Mucosa of rectum (tissue), 2 donors: ENCODE measurements around the gene HASPIN.
"Not testable (repeated sequence)": the region's sequence is repeated elsewhere in the genome, so short reads cannot be mapped to it uniquely, and the experiment has no call there.

Experiments
- H3K27ac ChIP-seq, 2 donors: one replicate each; pipeline ENCODE4 v1.7.0; 2013; ENCODE audit warnings: inconsistent platforms in 2 of 2, low read depth in 2 of 2, low read length in 2 of 2
- H3K27me3 ChIP-seq, 2 donors: one replicate each; pipeline ENCODE4 v1.7.0; 2013; ENCODE audit warnings: low read length in 2 of 2; ENCODE audit not compliant: control insufficient read depth in 2 of 2, insufficient read depth in 2 of 2
- H3K36me3 ChIP-seq, 2 donors: one replicate each; pipeline ENCODE4 v1.7.0; 2013; ENCODE audit warnings: low read length in 2 of 2; ENCODE audit not compliant: control insufficient read depth in 2 of 2, insufficient read depth in 2 of 2
- H3K4me1 ChIP-seq, 2 donors: one replicate each; pipeline ENCODE4 v1.7.0; 2013; ENCODE audit warnings: low read length in 2 of 2, mild to moderate bottlenecking in 1 of 2; ENCODE audit not compliant: control insufficient read depth in 2 of 2, insufficient read depth in 2 of 2
- H3K4me3 ChIP-seq, 2 donors: one replicate each; pipeline ENCODE4 v1.7.0; 2013; ENCODE audit warnings: low read length in 2 of 2
- H3K9ac ChIP-seq, 2 donors: one replicate each; pipeline ENCODE4 v1.7.0; 2013; ENCODE audit warnings: low read length in 2 of 2, low read depth in 1 of 2, mild to moderate bottlenecking in 1 of 2
- H3K9me3 ChIP-seq, 2 donors: one replicate each; pipeline ENCODE4 v1.7.0; 2013; ENCODE audit warnings: low read length in 2 of 2; ENCODE audit not compliant: control insufficient read depth in 2 of 2
- donor health status: healthy.
- donor health status: Normal muscosa, but diverticular disease.

The HASPIN gene

GRCh38 chr17:3695129-3695722 lies 28.5 kb upstream of the HASPIN start:
- Histone ChIP-seq H3K27ac (peak overlapping the region in 1 of 2 donors; percentile 32), H3K4me3 (peak overlapping the region; percentile 51 to 72), H3K9me3 (no peaks in the 10 kb centered on the region), H3K36me3 (no peaks in the 10 kb centered on the region), H3K27me3 (peaks cover 9 to 18% of the 10 kb centered on the region in 2 donors), H3K4me1 (peaks cover 0 to 2% of the 10 kb centered on the region in 2 donors), H3K9ac (peak overlapping the region in 1 of 2 donors; percentile 5)

GRCh38 chr17:3695723-3696411 lies 27.8 kb upstream of the HASPIN start, which contains the start of gene P2RX5:
P2RX5 (minus strand) TSS chr17:3696155; CDS start chr17:3696005, 150 bp downstream.
- Histone ChIP-seq H3K4me3 (peak within 1 kb of the TSS; percentile 51 to 72), H3K36me3 (no peaks in the 10 kb centered on the region), H3K4me1 (peaks cover 0 to 2% of the 10 kb centered on the region in 2 donors), H3K27ac (peak within 1 kb of the TSS in 1 of 2 donors; percentile 32), H3K9me3 (no peaks in the 10 kb centered on the region), H3K27me3 (peaks cover 9 to 18% of the 10 kb centered on the region in 2 donors), H3K9ac (peak within 1 kb of the TSS; percentile 5 to 14)

- H3K27me3 ChIP-seq, result peaks cover 9 to 18% of the 10 kb centered on the region in 2 donors
- H3K27ac ChIP-seq, result no peak overlapping the region
- no peak overlapping the region for H3K4me3 ChIP-seq
- H3K9ac ChIP-seq, result no peak overlapping the region
- H3K9me3 ChIP-seq, result no peaks in the 10 kb centered on the region
- no peaks in the 10 kb centered on the region for H3K36me3 ChIP-seq
- H3K4me1 ChIP-seq, result peaks cover 0 to 2% of the 10 kb centered on the region in 2 donors
Measured at GRCh38 chr17:3697103-3697476, 26.6 kb upstream of the HASPIN start.

GRCh38 chr17:3698139-3698538 lies 25.6 kb upstream of the HASPIN start:
- Histone ChIP-seq H3K27ac (no peak overlapping the region), H3K27me3 (peaks cover 9 to 18% of the 10 kb centered on the region in 2 donors), H3K4me3 (no peak overlapping the region), H3K9ac (no peak overlapping the region), H3K36me3 (no peaks in the 10 kb centered on the region), H3K9me3 (no peaks in the 10 kb centered on the region), H3K4me1 (peaks cover 0 to 2% of the 10 kb centered on the region in 2 donors)

- H3K4me3 ChIP-seq, result no peak overlapping the region
- no peak overlapping the region for H3K9ac ChIP-seq
- peaks cover 9 to 12% of the 10 kb centered on the region in 2 donors for H3K27me3 ChIP-seq
- peaks cover 0 to 2% of the 10 kb centered on the region in 2 donors for H3K4me1 ChIP-seq
- H3K9me3 ChIP-seq, result no peaks in the 10 kb centered on the region
- no peaks in the 10 kb centered on the region for H3K36me3 ChIP-seq
- no peak overlapping the region for H3K27ac ChIP-seq
Measured at GRCh38 chr17:3699951-3700350, 23.8 kb upstream of the HASPIN start.

GRCh38 chr17:3702041-3702539 lies 21.6 kb upstream of the HASPIN start:
- not testable (repeated sequence) for H3K27me3 ChIP-seq, H3K9ac ChIP-seq, H3K36me3 ChIP-seq, H3K9me3 ChIP-seq, H3K4me3 ChIP-seq, H3K27ac ChIP-seq, H3K4me1 ChIP-seq

- Histone ChIP-seq H3K4me1 (no peaks in the 10 kb centered on the region), H3K27me3 (no peaks in the 10 kb centered on the region), H3K4me3 (no peak overlapping the region), H3K9ac (no peak overlapping the region), H3K36me3 (no peaks in the 10 kb centered on the region), H3K9me3 (no peaks in the 10 kb centered on the region), H3K27ac (no peak overlapping the region)
Measured at GRCh38 chr17:3704931-3705717, 18.6 kb upstream of the HASPIN start.

GRCh38 chr17:3705718-3705984 lies 18.1 kb upstream of the HASPIN start:
- not testable (repeated sequence) for H3K4me1 ChIP-seq, H3K27me3 ChIP-seq, H3K4me3 ChIP-seq, H3K9me3 ChIP-seq, H3K9ac ChIP-seq, H3K36me3 ChIP-seq, H3K27ac ChIP-seq

- Histone ChIP-seq H3K4me1 (no peaks in the 10 kb centered on the region), H3K36me3 (no peaks in the 10 kb centered on the region), H3K9me3 (no peaks in the 10 kb centered on the region), H3K27me3 (no peaks in the 10 kb centered on the region), H3K27ac (no peak overlapping the region), H3K4me3 (no peak overlapping the region), H3K9ac (no peak overlapping the region)
Measured at GRCh38 chr17:3708366-3708765, 15.3 kb upstream of the HASPIN start.

- no peak overlapping the region for H3K9ac ChIP-seq
- no peak overlapping the region for H3K4me3 ChIP-seq
- H3K9me3 ChIP-seq, result no peaks in the 10 kb centered on the region
- peak overlapping the region in 1 of 2 donors; percentile 24 for H3K27ac ChIP-seq
- H3K27me3 ChIP-seq, result no peaks in the 10 kb centered on the region
- no peaks in the 10 kb centered on the region for H3K4me1 ChIP-seq
- H3K36me3 ChIP-seq, result peaks cover 13 to 15% of the 10 kb centered on the region in 2 donors
Measured at GRCh38 chr17:3710951-3711383, 12.7 kb upstream of the HASPIN start.
